Hematopoietic multipotent progenitor cell (in vitro differentiated cells): Measurements from ENCODE around the gene TBX10. TPM values are rescaled to one million over a fixed set of nuclear protein-coding genes. Genes with fewer than 3 reads are reported as not detected.
A peak's percentile ranks its signal among the peaks of the same experiment; 100 is the strongest.
"Not testable (repeated sequence)": the region's sequence is repeated elsewhere in the genome, so short reads cannot be mapped to it uniquely, and the experiment has no call there.

ENCODE experiments used
- DNase-seq, 3 donors: peaks; one replicate each; pipeline ENCODE4 v3.0.0-alpha.2; 2011 to 2015; ENCODE audit warnings: low read depth in 2 of 3, low spot score in 2 of 3
- total RNA-seq: library from RNA; depleted of rRNA; stranded (reverse); fragments of >200 nt; gene quantifications from one replicate; pipeline ENCODE4 v1.2.3, GENCODE V29; 2012

The TBX10 gene
- total RNA-seq, 1 donor: not detected

GRCh38 chr11:67632175-67632981, 7.2 kb downstream of the TBX10 start:
- DNase-seq: peak in 1 of 3 donors; percentile 26

- no peak for DNase-seq
Measured at GRCh38 chr11:67631853-67632174, 7.7 kb downstream of the TBX10 start.

GRCh38 chr11:67631411-67631810, 8.2 kb downstream of the TBX10 start:
- no peak for DNase-seq

GRCh38 chr11:67630943-67631331, 8.6 kb downstream of the TBX10 start:
- DNase-seq: no peak

- peak; percentile 84 to 98 (median 97) for DNase-seq
Measured at GRCh38 chr11:67630228-67630942, 9.2 kb downstream of the TBX10 start.

GRCh38 chr11:67629386-67630227, 10.0 kb downstream of the TBX10 start, which contains the start of gene NUDT8:
Gene NUDT8, minus strand, starts transcription at chr11:67629937. Its CDS starts 26 bp downstream, at chr11:67629911.
- peak; percentile 75 to 91 (median 83) for DNase-seq

- no peak for DNase-seq
Measured at GRCh38 chr11:67628710-67629385, 10.7 kb downstream of the TBX10 start.

- DNase-seq: no peak
Measured at GRCh38 chr11:67627812-67628624, 11.5 kb downstream of the TBX10 start.

GRCh38 chr11:67627441-67627811, 12.1 kb downstream of the TBX10 start:
- no peak for DNase-seq

- DNase-seq: no peak
Measured at GRCh38 chr11:67626970-67627369, 12.6 kb downstream of the TBX10 start.

- not testable (repeated sequence) for DNase-seq
Measured at GRCh38 chr11:67626131-67626833, 13.3 kb downstream of the TBX10 start.

GRCh38 chr11:67623795-67624194, 15.8 kb downstream of the TBX10 start:
- not testable (repeated sequence) for DNase-seq

GRCh38 chr11:67622905-67623304, 16.7 kb downstream of the TBX10 start:
- DNase-seq: not testable (repeated sequence)

- not testable (repeated sequence) for DNase-seq
Measured at GRCh38 chr11:67621928-67622327, 17.6 kb downstream of the TBX10 start.

GRCh38 chr11:67620621-67621020, 18.9 kb downstream of the TBX10 start:
- not testable (repeated sequence) for DNase-seq

- not testable (repeated sequence) for DNase-seq
Measured at GRCh38 chr11:67619683-67620618, 19.6 kb downstream of the TBX10 start.

GRCh38 chr11:67618901-67619659, 20.5 kb downstream of the TBX10 start:
- not testable (repeated sequence) for DNase-seq
